GM23338 (cell line): ENCODE results near the gene CNTNAP2. TPM values are rescaled to one million over a fixed set of nuclear protein-coding genes. Genes with fewer than 3 reads are reported as not detected.

Experiments used
- ATAC-seq: fragments of 200-7000 bp; cut with Tn5 transposase; 3 replicates; pipeline ENCODE4 v1.9.1; 2020
- DNase-seq: peaks from one replicate; pipeline ENCODE4 v3.0.0-alpha.2; 2015; ENCODE audit warnings: low spot score
- H2AFZ ChIP-seq: fragments of 200-600 bp; sonication (generic); 2 replicates; pipeline ENCODE4 v1.8.0; 2016; ENCODE audit warnings: antibody characterized with exemption, mild to moderate bottlenecking, moderate library complexity
- H3F3A ChIP-seq: fragments of 200-600 bp; sonication (generic); replicated peaks from 2 replicates; pipeline ENCODE4 v1.8.0; 2017; ENCODE audit warnings: antibody characterized with exemption, mixed run types, low read depth
- H3K27ac ChIP-seq: fragments of 200-600 bp; sonication (generic); 2 replicates; pipeline ENCODE4 v1.6.1; 2016; ENCODE audit warnings: low read depth
- H3K27me3 ChIP-seq: fragments of 200-600 bp; sonication (generic); 2 replicates; pipeline ENCODE4 v1.8.0; 2016; ENCODE audit warnings: mild to moderate bottlenecking, mixed run types, moderate library complexity; ENCODE audit not compliant: insufficient read depth
- H3K36me3 ChIP-seq: fragments of 200-600 bp; sonication (generic); 2 replicates; pipeline ENCODE4 v1.8.0; 2016; ENCODE audit warnings: mild to moderate bottlenecking; ENCODE audit not compliant: insufficient read depth
- H3K4me1 ChIP-seq: fragments of 200-600 bp; sonication (generic); 2 replicates; pipeline ENCODE4 v1.8.0; 2016; ENCODE audit warnings: mild to moderate bottlenecking, moderate library complexity; ENCODE audit not compliant: insufficient read depth
- H3K4me2 ChIP-seq: fragments of 200-600 bp; sonication (generic); 2 replicates; pipeline ENCODE4 v1.7.1; 2017; ENCODE audit warnings: mixed run types
- H3K4me3 ChIP-seq: fragments of 200-600 bp; sonication (generic); 2 replicates; pipeline ENCODE4 v1.6.1; 2016; ENCODE audit warnings: mixed run types
- H3K79me2 ChIP-seq: fragments of 200-600 bp; sonication (generic); replicated peaks from 2 replicates; pipeline ENCODE4 v1.8.0; 2017; ENCODE audit warnings: mild to moderate bottlenecking; ENCODE audit not compliant: insufficient read depth
- H3K9me2 ChIP-seq: fragments of 200-600 bp; sonication (generic); 2 replicates; pipeline ENCODE4 v1.8.0; 2017; ENCODE audit not compliant: insufficient read depth
- H4K20me1 ChIP-seq: fragments of 200-600 bp; sonication (generic); replicated peaks from 2 replicates; pipeline ENCODE4 v1.8.0; 2017; ENCODE audit warnings: mild to moderate bottlenecking; ENCODE audit not compliant: insufficient read depth
- H3K27ac Mint-ChIP-seq: 2 replicates; pipeline ENCODE4 v1.8.0; 2020; ENCODE audit warnings: inconsistent platforms, mild to moderate bottlenecking, moderate library complexity, mixed read lengths
- H3K27me3 Mint-ChIP-seq: 3 replicates; pipeline ENCODE4 v1.8.0; 2022; ENCODE audit warnings: low read depth, mild to moderate bottlenecking, moderate library complexity, mixed read lengths, inconsistent platforms; ENCODE audit not compliant: insufficient read depth, poor library complexity
- H3K36me3 Mint-ChIP-seq: 3 replicates; pipeline ENCODE4 v1.8.0; 2021; ENCODE audit warnings: low read depth, mild to moderate bottlenecking, inconsistent platforms, moderate library complexity, mixed read lengths
- H3K4me1 Mint-ChIP-seq: 3 replicates; pipeline ENCODE4 v1.8.0; 2020; ENCODE audit warnings: mild to moderate bottlenecking, inconsistent platforms, mixed read lengths
- H3K4me3 Mint-ChIP-seq: 3 replicates; pipeline ENCODE4 v1.8.0; 2021; ENCODE audit warnings: moderate library complexity, mild to moderate bottlenecking, inconsistent platforms, mixed read lengths
- H3K9me3 Mint-ChIP-seq: 3 replicates; pipeline ENCODE4 v1.8.0; 2020; ENCODE audit warnings: moderate library complexity, mild to moderate bottlenecking, inconsistent platforms, mixed read lengths
- CTCF ChIP-seq, 2 experiments: fragments of 200-600 bp in 1 of 2; sonication (generic) in 1 of 2; conservative IDR thresholded peaks; 2 replicates each; pipeline versions ENCODE4 v1.5.1 to v1.6.1; 2016 to 2017; ENCODE audit warnings: antibody characterized with exemption in 2 of 2, low read depth in 2 of 2, mild to moderate bottlenecking in 2 of 2, moderate library complexity in 1 of 2
- ETS1 ChIP-seq: IDR thresholded peaks from 2 replicates; pipeline ENCODE4 v1.6.1; 2016; ENCODE audit warnings: antibody characterized with exemption
- JUNB ChIP-seq: IDR thresholded peaks from one replicate; pipeline ENCODE4 v1.6.1; 2016; ENCODE audit warnings: antibody characterized with exemption; ENCODE audit not compliant: unreplicated experiment
- NANOG ChIP-seq: IDR thresholded peaks from 2 replicates; pipeline ENCODE4 v1.6.1; 2016; ENCODE audit warnings: antibody characterized with exemption, borderline replicate concordance
- POLR2AphosphoS5 ChIP-seq: IDR thresholded peaks from 2 replicates; pipeline ENCODE4 v1.6.1; 2016; ENCODE audit warnings: antibody characterized with exemption, low read depth
- polyA plus RNA-seq: library from polyadenylated mRNA; unstranded; fragments of >200 nt; fragmentation: Nextera tagmentation; extraction: Ambion mirVana; gene quantifications from 2 replicates; pipeline ENCODE4 v1.2.1, GENCODE V29; 2016
- total RNA-seq: library from RNA; depleted of rRNA; stranded (reverse); fragments of >200 nt; shearing (Covaris generic); gene quantifications from 2 replicates; pipeline ENCODE4 v1.2.3, GENCODE V29; 2014
- TF ChIP-seq, protein P1 (sequence below): IDR thresholded peaks from one replicate; pipeline ENCODE4 v1.6.1; 2018; ENCODE audit warnings: antibody characterized with exemption; ENCODE audit not compliant: unreplicated experiment
- TF ChIP-seq, protein P2 (sequence below): fragments of 250-450 bp; sonication (Bioruptor Pico); IDR thresholded peaks from 2 replicates; pipeline ENCODE4 v1.5.0; 2020; ENCODE audit warnings: mild to moderate bottlenecking, moderate library complexity

Gene CNTNAP2
- total and polyA plus RNA-seq, 2 experiments from 2014 or later = 38.2 to 61.3 TPM

DNA sequence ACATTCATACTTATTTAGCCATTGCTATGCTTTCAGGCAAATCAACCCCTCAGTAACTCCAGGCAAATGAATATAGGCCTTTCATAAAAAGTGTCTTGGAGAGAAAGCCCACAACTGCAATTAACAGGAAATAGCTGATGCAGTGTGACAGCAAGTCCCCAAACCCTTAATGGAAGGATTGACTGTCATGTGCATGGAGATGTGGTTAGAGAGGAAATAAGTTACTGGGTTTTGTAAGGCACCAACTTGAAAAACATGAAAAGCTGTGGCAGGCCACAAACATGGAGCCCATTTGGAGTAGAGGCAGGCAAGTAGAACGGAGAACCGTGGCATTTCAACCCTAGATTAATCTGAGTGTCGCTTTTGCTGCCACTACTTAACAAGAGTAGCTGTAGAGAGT lies 1924.6 kb downstream of the CNTNAP2 start (continued):
- TF ChIP-seq ETS1 = no peak
- TF ChIP-seq POLR2AphosphoS5 = no peak
- TF ChIP-seq NANOG = no peak
- TF ChIP-seq, protein P1, sequence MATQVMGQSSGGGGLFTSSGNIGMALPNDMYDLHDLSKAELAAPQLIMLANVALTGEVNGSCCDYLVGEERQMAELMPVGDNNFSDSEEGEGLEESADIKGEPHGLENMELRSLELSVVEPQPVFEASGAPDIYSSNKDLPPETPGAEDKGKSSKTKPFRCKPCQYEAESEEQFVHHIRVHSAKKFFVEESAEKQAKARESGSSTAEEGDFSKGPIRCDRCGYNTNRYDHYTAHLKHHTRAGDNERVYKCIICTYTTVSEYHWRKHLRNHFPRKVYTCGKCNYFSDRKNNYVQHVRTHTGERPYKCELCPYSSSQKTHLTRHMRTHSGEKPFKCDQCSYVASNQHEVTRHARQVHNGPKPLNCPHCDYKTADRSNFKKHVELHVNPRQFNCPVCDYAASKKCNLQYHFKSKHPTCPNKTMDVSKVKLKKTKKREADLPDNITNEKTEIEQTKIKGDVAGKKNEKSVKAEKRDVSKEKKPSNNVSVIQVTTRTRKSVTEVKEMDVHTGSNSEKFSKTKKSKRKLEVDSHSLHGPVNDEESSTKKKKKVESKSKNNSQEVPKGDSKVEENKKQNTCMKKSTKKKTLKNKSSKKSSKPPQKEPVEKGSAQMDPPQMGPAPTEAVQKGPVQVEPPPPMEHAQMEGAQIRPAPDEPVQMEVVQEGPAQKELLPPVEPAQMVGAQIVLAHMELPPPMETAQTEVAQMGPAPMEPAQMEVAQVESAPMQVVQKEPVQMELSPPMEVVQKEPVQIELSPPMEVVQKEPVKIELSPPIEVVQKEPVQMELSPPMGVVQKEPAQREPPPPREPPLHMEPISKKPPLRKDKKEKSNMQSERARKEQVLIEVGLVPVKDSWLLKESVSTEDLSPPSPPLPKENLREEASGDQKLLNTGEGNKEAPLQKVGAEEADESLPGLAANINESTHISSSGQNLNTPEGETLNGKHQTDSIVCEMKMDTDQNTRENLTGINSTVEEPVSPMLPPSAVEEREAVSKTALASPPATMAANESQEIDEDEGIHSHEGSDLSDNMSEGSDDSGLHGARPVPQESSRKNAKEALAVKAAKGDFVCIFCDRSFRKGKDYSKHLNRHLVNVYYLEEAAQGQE = no peak

DNA sequence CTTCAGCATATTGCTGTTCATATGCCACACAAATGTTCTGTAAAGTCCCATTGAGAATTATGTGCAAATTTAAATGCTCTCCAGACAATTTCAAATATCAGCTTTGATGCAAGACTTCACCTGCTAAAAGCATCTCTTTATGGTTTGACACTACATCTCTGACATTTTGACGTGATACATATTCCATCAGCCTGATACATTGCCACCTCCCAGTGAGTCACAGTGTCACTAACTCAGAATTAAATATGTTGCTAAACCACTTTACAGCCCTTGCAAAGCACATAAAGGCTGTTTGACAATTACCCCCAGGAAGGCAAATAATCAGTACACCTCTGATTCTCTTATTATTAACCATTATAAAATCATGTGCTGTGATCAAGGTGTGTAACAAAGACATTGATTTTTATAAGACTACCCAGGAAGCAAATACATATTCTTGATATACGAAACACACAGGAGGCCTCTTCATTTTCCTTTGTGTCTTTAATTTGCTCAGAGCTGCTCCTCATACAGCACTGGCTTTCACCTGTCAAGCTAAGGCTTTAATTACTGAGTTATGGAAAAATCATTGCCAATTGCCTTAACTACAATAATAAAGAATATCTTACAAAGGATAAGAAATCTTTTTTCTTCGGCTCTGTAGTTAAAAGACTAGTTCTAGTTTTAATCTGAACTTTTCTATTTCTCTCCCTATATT lies 1926.5 kb downstream of the CNTNAP2 start:
- DNase-seq (no peak), ATAC-seq (no peak)
- Mint-ChIP-seq H3K27ac (no peak overlapping the region), H3K36me3 (no peaks in the 10 kb centered on the region), H3K9me3 (peaks cover 18% of the 10 kb centered on the region; the same call in 2 of the 3 replicates), H3K4me3 (no peak overlapping the region), H3K27me3 (peaks cover 4% of the 10 kb centered on the region), H3K4me1 (no peaks in the 10 kb centered on the region; the same call in 2 of the 3 replicates)
- Histone ChIP-seq H3K4me3 (no peak overlapping the region), H3F3A (no peaks in the 10 kb centered on the region), H3K4me2 (no peak overlapping the region), H2AFZ (no peak overlapping the region), H3K27ac (no peak overlapping the region), H3K36me3 (peaks cover 5% of the 10 kb centered on the region; the same call in 1 of the 2 replicates), H3K79me2 (no peaks in the 10 kb centered on the region), H4K20me1 (no peaks in the 10 kb centered on the region), H3K9me2 (no peaks in the 10 kb centered on the region), H3K27me3 (no peaks in the 10 kb centered on the region), H3K4me1 (no peaks in the 10 kb centered on the region)
- TF ChIP-seq CTCF (conservative IDR thresholded peaks at IDR 0.05; ENCODE audit: low read depth in 2 of 2) (no peak), JUNB (no peak)
- TF ChIP-seq, protein P2, sequence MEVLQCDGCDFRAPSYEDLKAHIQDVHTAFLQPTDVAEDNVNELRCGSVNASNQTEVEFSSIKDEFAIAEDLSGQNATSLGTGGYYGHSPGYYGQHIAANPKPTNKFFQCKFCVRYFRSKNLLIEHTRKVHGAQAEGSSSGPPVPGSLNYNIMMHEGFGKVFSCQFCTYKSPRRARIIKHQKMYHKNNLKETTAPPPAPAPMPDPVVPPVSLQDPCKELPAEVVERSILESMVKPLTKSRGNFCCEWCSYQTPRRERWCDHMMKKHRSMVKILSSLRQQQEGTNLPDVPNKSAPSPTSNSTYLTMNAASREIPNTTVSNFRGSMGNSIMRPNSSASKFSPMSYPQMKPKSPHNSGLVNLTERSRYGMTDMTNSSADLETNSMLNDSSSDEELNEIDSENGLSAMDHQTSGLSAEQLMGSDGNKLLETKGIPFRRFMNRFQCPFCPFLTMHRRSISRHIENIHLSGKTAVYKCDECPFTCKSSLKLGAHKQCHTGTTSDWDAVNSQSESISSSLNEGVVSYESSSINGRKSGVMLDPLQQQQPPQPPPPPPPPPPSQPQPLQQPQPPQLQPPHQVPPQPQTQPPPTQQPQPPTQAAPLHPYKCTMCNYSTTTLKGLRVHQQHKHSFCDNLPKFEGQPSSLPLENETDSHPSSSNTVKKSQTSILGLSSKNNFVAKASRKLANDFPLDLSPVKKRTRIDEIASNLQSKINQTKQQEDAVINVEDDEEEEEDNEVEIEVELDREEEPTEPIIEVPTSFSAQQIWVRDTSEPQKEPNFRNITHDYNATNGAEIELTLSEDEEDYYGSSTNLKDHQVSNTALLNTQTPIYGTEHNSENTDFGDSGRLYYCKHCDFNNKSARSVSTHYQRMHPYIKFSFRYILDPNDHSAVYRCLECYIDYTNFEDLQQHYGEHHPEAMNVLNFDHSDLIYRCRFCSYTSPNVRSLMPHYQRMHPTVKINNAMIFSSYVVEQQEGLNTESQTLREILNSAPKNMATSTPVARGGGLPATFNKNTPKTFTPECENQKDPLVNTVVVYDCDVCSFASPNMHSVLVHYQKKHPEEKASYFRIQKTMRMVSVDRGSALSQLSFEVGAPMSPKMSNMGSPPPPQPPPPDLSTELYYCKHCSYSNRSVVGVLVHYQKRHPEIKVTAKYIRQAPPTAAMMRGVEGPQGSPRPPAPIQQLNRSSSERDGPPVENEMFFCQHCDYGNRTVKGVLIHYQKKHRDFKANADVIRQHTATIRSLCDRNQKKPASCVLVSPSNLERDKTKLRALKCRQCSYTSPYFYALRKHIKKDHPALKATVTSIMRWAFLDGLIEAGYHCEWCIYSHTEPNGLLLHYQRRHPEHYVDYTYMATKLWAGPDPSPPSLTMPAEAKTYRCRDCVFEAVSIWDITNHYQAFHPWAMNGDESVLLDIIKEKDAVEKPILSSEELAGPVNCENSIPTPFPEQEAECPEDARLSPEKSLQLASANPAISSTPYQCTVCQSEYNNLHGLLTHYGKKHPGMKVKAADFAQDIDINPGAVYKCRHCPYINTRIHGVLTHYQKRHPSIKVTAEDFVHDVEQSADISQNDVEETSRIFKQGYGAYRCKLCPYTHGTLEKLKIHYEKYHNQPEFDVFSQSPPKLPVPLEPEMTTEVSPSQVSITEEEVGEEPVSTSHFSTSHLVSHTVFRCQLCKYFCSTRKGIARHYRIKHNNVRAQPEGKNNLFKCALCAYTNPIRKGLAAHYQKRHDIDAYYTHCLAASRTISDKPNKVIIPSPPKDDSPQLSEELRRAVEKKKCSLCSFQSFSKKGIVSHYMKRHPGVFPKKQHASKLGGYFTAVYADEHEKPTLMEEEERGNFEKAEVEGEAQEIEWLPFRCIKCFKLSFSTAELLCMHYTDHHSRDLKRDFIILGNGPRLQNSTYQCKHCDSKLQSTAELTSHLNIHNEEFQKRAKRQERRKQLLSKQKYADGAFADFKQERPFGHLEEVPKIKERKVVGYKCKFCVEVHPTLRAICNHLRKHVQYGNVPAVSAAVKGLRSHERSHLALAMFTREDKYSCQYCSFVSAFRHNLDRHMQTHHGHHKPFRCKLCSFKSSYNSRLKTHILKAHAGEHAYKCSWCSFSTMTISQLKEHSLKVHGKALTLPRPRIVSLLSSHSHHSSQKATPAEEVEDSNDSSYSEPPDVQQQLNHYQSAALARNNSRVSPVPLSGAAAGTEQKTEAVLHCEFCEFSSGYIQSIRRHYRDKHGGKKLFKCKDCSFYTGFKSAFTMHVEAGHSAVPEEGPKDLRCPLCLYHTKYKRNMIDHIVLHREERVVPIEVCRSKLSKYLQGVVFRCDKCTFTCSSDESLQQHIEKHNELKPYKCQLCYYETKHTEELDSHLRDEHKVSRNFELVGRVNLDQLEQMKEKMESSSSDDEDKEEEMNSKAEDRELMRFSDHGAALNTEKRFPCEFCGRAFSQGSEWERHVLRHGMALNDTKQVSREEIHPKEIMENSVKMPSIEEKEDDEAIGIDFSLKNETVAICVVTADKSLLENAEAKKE (CRISPR knock-in tag) = no peak
- TF ChIP-seq, protein P1 = no peak
